ENCODE data around the gene DHX36.

- TF ChIP-seq CTCF (IDR thresholded peaks at IDR 0.05) (no peak), POLR2A (IDR thresholded peaks at IDR 0.05) (no peak)
Measured at GRCh38 chr3:154223519-154223918, 100.8 kb downstream of the DHX36 start.
